ENCODE measurements around the gene GRK4. TPM values are rescaled to one million over a fixed set of nuclear protein-coding genes. Genes with fewer than 3 reads are reported as not detected.

Gene GRK4
- total and polyA plus RNA-seq, 12 donors, result 4.7 to 29.2 (median 8.0) TPM

- peak in 1 of 7 donors; percentile 4 for DNase-seq
- H3K4me1 ChIP-seq (replicated peaks in 1 of 2), result no peaks in the 10 kb centered on the region
- H3K27me3 ChIP-seq, result no peaks in the 10 kb centered on the region
- TF ChIP-seq POLR2A (IDR thresholded peaks at IDR 0.05) (no peak), CTCF (IDR thresholded peaks at IDR 0.05) (no peak)
- WGBS, 4 donors, result 80 to 90% (median 83%) methylated on average over 6 of the region's 6 CpGs
- intact Hi-C loops (cut with DNase I), result no loop called here
- no peaks in the 10 kb centered on the region for H3K9me3 ChIP-seq (replicated peaks in 1 of 3)
- no peak overlapping the region for H3K4me3 ChIP-seq
- no peaks in the 10 kb centered on the region for H3K36me3 ChIP-seq (replicated peaks in 1 of 2)
- no peak overlapping the region for H3K27ac ChIP-seq
These were observed 96.6 kb downstream of the GRK4 start for GRCh38 chr4:3059943-3060342.

- H3K36me3 ChIP-seq (replicated peaks in 1 of 2), result no peaks in the 10 kb centered on the region
- H3K4me1 ChIP-seq (replicated peaks in 1 of 2), result no peaks in the 10 kb centered on the region
- 82 to 84% (median 84%) methylated on average over 6 of the region's 6 CpGs for WGBS, 4 donors
- no peaks in the 10 kb centered on the region for H3K9me3 ChIP-seq (replicated peaks in 1 of 3)
- H3K4me3 ChIP-seq, result no peak overlapping the region
- peak in 1 of 7 donors; percentile 15 for DNase-seq
- TF ChIP-seq POLR2A (IDR thresholded peaks at IDR 0.05), result no peak
- TF ChIP-seq CTCF (IDR thresholded peaks at IDR 0.05), result no peak
- H3K27ac ChIP-seq, result no peak overlapping the region
- intact Hi-C loops (cut with DNase I), result no loop called here
- H3K27me3 ChIP-seq, result no peaks in the 10 kb centered on the region
These were observed 97.6 kb downstream of the GRK4 start for GRCh38 chr4:3060946-3061345.

- no peaks in the 10 kb centered on the region for H3K27me3 ChIP-seq
- WGBS, 4 donors, result 75 to 87% (median 82%) methylated on average over 12 of the region's 12 CpGs
- intact Hi-C loops (cut with DNase I), result no loop called here
These were observed 99.1 kb downstream of the GRK4 start for GRCh38 chr4:3062471-3062870.

GRCh38 chr4:3065551-3065950 lies 102.2 kb downstream of the GRK4 start:
- Histone ChIP-seq H3K27ac (no peak overlapping the region), H3K36me3 (replicated peaks in 1 of 2) (no peaks in the 10 kb centered on the region), H3K9me3 (replicated peaks in 1 of 3) (no peaks in the 10 kb centered on the region), H3K4me3 (no peak overlapping the region), H3K27me3 (no peaks in the 10 kb centered on the region), H3K4me1 (replicated peaks in 1 of 2) (no peaks in the 10 kb centered on the region)
- no peak for DNase-seq
- intact Hi-C loops (cut with DNase I), result no loop called here
- TF ChIP-seq POLR2A (IDR thresholded peaks at IDR 0.05) (no peak), CTCF (IDR thresholded peaks at IDR 0.05) (no peak)
- 86 to 89% (median 88%) methylated on average over 3 of the region's 3 CpGs for WGBS, 4 donors

More at GRCh38 chr4:3062471-3062870, 99.1 kb downstream of the GRK4 start:
- Histone ChIP-seq H3K36me3 (replicated peaks in 1 of 2) (no peaks in the 10 kb centered on the region), H3K4me3 (no peak overlapping the region), H3K27ac (no peak overlapping the region), H3K4me1 (replicated peaks in 1 of 2) (no peaks in the 10 kb centered on the region), H3K9me3 (replicated peaks in 1 of 3) (no peaks in the 10 kb centered on the region)
- peak in 1 of 7 donors; percentile 35 for DNase-seq
- no peak for TF ChIP-seq POLR2A (IDR thresholded peaks at IDR 0.05)
- no peak for TF ChIP-seq CTCF (IDR thresholded peaks at IDR 0.05)
